GF-D8 (cell line): ENCODE data around the gene SLC37A1.

ENCODE experiments used
- DNase-seq: peaks from one replicate; lab custom pipeline; 2025; lab: John Stamatoyannopoulos, UW

Gene SLC37A1

GRCh38 chr21:42507418-42507817 is 6.2 kb upstream of the SLC37A1 start:
- DNase-seq, result no peak

GRCh38 chr21:42508371-42508770 is 5.3 kb upstream of the SLC37A1 start:
- no peak for DNase-seq

- no peak for DNase-seq
Observed at GRCh38 chr21:42509244-42509643, 4.4 kb upstream of the SLC37A1 start.

GRCh38 chr21:42512346-42513034 is 1.2 kb upstream of the SLC37A1 start:
- DNase-seq, result no peak

- DNase-seq, result no peak
Observed at GRCh38 chr21:42513985-42514882, 582 bp downstream of the SLC37A1 start.

- no peak for DNase-seq
Observed at GRCh38 chr21:42514883-42515228, 1.2 kb downstream of the SLC37A1 start.

GRCh38 chr21:42515708-42516502 is 2.3 kb downstream of the SLC37A1 start:
- no peak for DNase-seq

GRCh38 chr21:42518215-42518614 is 4.6 kb downstream of the SLC37A1 start:
- DNase-seq, result no peak

- DNase-seq, result no peak
Observed at GRCh38 chr21:42518626-42519025, 5.0 kb downstream of the SLC37A1 start.

- no peak for DNase-seq
Observed at GRCh38 chr21:42520628-42521253, 7.1 kb downstream of the SLC37A1 start.

GRCh38 chr21:42521384-42521783 is 7.7 kb downstream of the SLC37A1 start:
- DNase-seq, result no peak

GRCh38 chr21:42521805-42522204 is 8.2 kb downstream of the SLC37A1 start:
- no peak for DNase-seq

- no peak for DNase-seq
Observed at GRCh38 chr21:42522271-42522670, 8.6 kb downstream of the SLC37A1 start.

GRCh38 chr21:42522771-42523170 is 9.1 kb downstream of the SLC37A1 start:
- no peak for DNase-seq

- no peak for DNase-seq
Observed at GRCh38 chr21:42523211-42523610, 9.6 kb downstream of the SLC37A1 start.

GRCh38 chr21:42523941-42524340 is 10.3 kb downstream of the SLC37A1 start:
- DNase-seq, result no peak

- DNase-seq, result no peak
Observed at GRCh38 chr21:42524341-42525028, 10.8 kb downstream of the SLC37A1 start.

GRCh38 chr21:42525029-42525581 is 11.5 kb downstream of the SLC37A1 start:
- DNase-seq, result no peak

GRCh38 chr21:42525676-42526378 is 12.2 kb downstream of the SLC37A1 start:
- DNase-seq, result no peak

- no peak for DNase-seq
Observed at GRCh38 chr21:42526379-42526727, 12.7 kb downstream of the SLC37A1 start.

- DNase-seq, result no peak
Observed at GRCh38 chr21:42527127-42527488, 13.5 kb downstream of the SLC37A1 start.
